NT2/D1 (cell line): ENCODE results near the gene MSI1.

Experiments used
- DNase-seq: peaks from one replicate; pipeline ENCODE4 v3.0.0-alpha.2; 2011; ENCODE audit warnings: low read depth, low spot score
- H3K27me3 ChIP-seq: 2 replicates; pipeline ENCODE4 v1.6.0; 2011; ENCODE audit warnings: mild to moderate bottlenecking; ENCODE audit not compliant: insufficient read length, insufficient read depth
- H3K36me3 ChIP-seq: 2 replicates; pipeline ENCODE4 v1.6.1; 2011; ENCODE audit warnings: mild to moderate bottlenecking, low read length, mixed read lengths; ENCODE audit not compliant: insufficient read depth, insufficient read length
- H3K4me1 ChIP-seq: 2 replicates; pipeline ENCODE4 v1.5.1; 2011; ENCODE audit not compliant: insufficient read depth, insufficient read length
- H3K4me3 ChIP-seq: 2 replicates; pipeline ENCODE4 v1.5.1; 2011; ENCODE audit warnings: low read depth; ENCODE audit not compliant: insufficient read length
- H3K9ac ChIP-seq: 2 replicates; pipeline ENCODE4 v1.6.0; 2011; ENCODE audit warnings: low read depth; ENCODE audit not compliant: insufficient read length
- H3K9me3 ChIP-seq: 2 replicates; pipeline ENCODE4 v1.5.1; 2011; ENCODE audit warnings: mild to moderate bottlenecking, low read length; ENCODE audit not compliant: insufficient read depth
- SUZ12 ChIP-seq: IDR thresholded peaks from 2 replicates; pipeline ENCODE4 v1.6.1; 2011; ENCODE audit not compliant: insufficient read length, insufficient read depth; ENCODE audit errors: extremely low read depth
- YY1 ChIP-seq: IDR thresholded peaks from 2 replicates; pipeline ENCODE4 v1.6.1; 2011; ENCODE audit not compliant: insufficient read length, insufficient read depth
- ZNF274 ChIP-seq: IDR thresholded peaks from 2 replicates; pipeline ENCODE4 v1.6.1; 2011; ENCODE audit warnings: mild to moderate bottlenecking, low read depth, low read length

MSI1 gene

GRCh38 chr12:120376934-120377572 is 8.1 kb upstream of the MSI1 start:
- no peak overlapping the region for H3K4me3 ChIP-seq
- H3K36me3 ChIP-seq, result no peaks in the 10 kb centered on the region
- no peaks in the 10 kb centered on the region for H3K27me3 ChIP-seq
- H3K9ac ChIP-seq, result no peak overlapping the region
- no peak for TF ChIP-seq SUZ12
- TF ChIP-seq YY1, result no peak
- TF ChIP-seq ZNF274, result no peak
- peaks cover 10% of the 10 kb centered on the region for H3K4me1 ChIP-seq
- no peak for DNase-seq
- no peaks in the 10 kb centered on the region for H3K9me3 ChIP-seq

DNA sequence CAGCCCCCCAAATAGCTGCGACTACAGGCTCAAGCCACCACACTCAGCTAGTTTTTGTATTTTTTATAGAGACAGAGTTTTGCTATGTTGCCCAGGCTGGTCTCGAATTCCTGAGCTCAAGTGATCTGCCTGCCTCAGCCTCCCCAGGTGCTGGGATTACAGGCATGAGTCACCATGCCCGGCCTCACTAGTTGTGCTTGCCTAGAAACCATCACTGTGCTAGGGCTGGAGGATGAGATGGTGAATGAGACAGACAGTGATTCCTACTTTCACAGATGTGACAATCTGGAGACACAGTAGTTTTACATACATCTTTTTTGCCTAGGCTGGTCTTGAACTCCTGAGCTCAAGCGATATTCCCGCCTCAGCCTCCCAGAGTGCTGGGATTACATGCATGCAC is 7.5 kb upstream of the MSI1 start:
- Histone ChIP-seq H3K4me1 (peaks cover 12% of the 10 kb centered on the region), H3K36me3 (no peaks in the 10 kb centered on the region), H3K9me3 (no peaks in the 10 kb centered on the region), H3K4me3 (no peak overlapping the region), H3K27me3 (no peaks in the 10 kb centered on the region), H3K9ac (no peak overlapping the region)
- TF ChIP-seq SUZ12, result no peak
- TF ChIP-seq YY1, result no peak
- TF ChIP-seq ZNF274, result no peak
- no peak for DNase-seq

DNA sequence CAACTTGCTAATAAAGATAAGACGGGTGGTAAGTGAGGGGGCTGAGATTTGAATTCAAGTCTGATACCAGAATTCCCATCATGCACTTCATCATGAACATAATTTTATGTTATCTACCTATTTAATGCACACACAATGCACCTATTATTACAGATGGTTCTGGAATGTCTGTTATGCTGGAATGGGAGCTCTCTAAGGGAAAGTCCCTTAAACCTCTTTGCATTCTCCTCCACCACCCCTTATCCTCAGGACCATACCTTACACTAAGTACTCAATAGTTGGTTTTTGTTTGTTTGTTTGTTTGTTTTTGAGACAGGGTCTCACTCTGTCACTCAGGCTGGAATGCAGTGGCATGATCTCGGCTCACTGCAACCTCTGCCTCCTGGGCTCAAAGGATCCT is 7.0 kb upstream of the MSI1 start:
- Histone ChIP-seq H3K9me3 (no peaks in the 10 kb centered on the region), H3K9ac (no peak overlapping the region), H3K4me3 (no peak overlapping the region), H3K4me1 (peaks cover 14% of the 10 kb centered on the region), H3K27me3 (no peaks in the 10 kb centered on the region), H3K36me3 (no peaks in the 10 kb centered on the region)
- no peak for DNase-seq
- TF ChIP-seq YY1 (no peak), SUZ12 (no peak), ZNF274 (no peak)

DNA sequence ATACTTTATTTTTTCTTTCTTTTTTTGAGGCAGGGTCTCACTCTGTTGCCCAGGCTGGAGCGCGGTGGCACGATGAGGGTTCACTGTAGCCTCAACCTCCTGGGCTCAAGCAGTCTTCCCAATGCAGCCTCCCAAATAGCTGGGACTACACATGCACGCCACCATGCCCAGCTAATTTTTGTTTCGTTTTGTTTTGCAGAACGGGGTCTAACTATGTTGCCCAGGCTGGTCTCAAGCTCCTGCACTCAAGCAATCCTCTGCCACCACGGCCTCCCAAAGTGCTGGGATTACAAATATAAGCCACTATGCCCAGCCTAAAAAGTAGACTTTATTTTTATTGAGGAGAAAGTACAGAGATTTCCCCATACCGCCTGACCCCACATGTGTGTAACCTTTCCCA is 4.7 kb upstream of the MSI1 start:
- peaks cover 9% of the 10 kb centered on the region for H3K27me3 ChIP-seq
- H3K4me3 ChIP-seq, result no peak overlapping the region
- DNase-seq, result no peak
- H3K9ac ChIP-seq, result no peak overlapping the region
- peaks cover 20% of the 10 kb centered on the region for H3K4me1 ChIP-seq
- TF ChIP-seq SUZ12 (no peak), ZNF274 (no peak), YY1 (no peak)
- H3K36me3 ChIP-seq, result no peaks in the 10 kb centered on the region
- no peaks in the 10 kb centered on the region for H3K9me3 ChIP-seq

GRCh38 chr12:120370343-120371243 is 1.6 kb upstream of the MSI1 start:
- peaks cover 17% of the 10 kb centered on the region for H3K4me1 ChIP-seq
- H3K9ac ChIP-seq, result peak overlapping the region; percentile 86
- peak overlapping the region; percentile 61 for H3K4me3 ChIP-seq
- no peaks in the 10 kb centered on the region for H3K9me3 ChIP-seq
- peaks cover 9% of the 10 kb centered on the region for H3K27me3 ChIP-seq
- no peak for TF ChIP-seq SUZ12
- TF ChIP-seq YY1, result no peak
- TF ChIP-seq ZNF274, result no peak
- DNase-seq, result no peak
- peaks cover 14% of the 10 kb centered on the region for H3K36me3 ChIP-seq

- TF ChIP-seq SUZ12 (no peak), ZNF274 (no peak), YY1 (no peak)
- H3K4me1 ChIP-seq, result peaks cover 17% of the 10 kb centered on the region
Measured at GRCh38 chr12:120369603-120370342, 809 bp upstream of the MSI1 start.

More at GRCh38 chr12:120369603-120370342, 809 bp upstream of the MSI1 start:
- Histone ChIP-seq H3K9me3 (no peaks in the 10 kb centered on the region), H3K9ac (peak overlapping the region; percentile 86), H3K36me3 (peaks cover 16% of the 10 kb centered on the region), H3K4me3 (peak overlapping the region; percentile 61), H3K27me3 (peaks cover 9% of the 10 kb centered on the region)
- no peak for DNase-seq
